ENCODE data around the gene RAB4A. TPM values are rescaled to one million over a fixed set of nuclear protein-coding genes. Genes with fewer than 3 reads are reported as not detected.

RAB4A gene
- total RNA-seq, 1 experiment from 2014 or later = 98.9 TPM

DNA sequence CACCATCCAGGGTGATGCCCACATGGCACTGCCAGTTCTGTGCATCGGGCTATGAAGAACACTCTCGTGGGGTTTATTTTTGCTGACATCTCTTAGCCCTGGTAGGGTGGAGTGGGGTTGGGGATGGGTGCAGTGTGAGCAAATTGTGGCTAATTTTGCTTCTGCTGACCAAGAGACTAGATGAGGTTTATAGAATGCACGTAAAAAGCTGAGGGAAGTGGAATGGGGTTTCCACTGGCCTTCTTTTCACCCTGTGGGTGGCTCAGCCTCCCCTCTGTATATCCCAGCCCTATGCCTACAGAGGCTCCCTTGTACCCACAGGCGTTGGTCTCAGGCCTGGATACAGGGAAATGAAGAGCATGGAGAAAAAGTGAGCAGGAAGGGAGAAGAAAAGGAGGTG, 44.1 kb upstream of the RAB4A start:
- BruUV-seq (replicated peaks) = no TSS peak
- Mint-ChIP-seq H3K4me3 (ENCODE audit: unreplicated experiment) (no peak overlapping the region), H3K27me3 (ENCODE audit: insufficient read depth, unreplicated experiment) (no peaks in the 10 kb centered on the region), H3K9me3 (ENCODE audit: unreplicated experiment) (no peaks in the 10 kb centered on the region), H3K4me1 (ENCODE audit: low read depth, unreplicated experiment) (peaks cover 40% of the 10 kb centered on the region), H3K36me3 (ENCODE audit: insufficient read depth, unreplicated experiment) (no peaks in the 10 kb centered on the region), H3K27ac (ENCODE audit: unreplicated experiment) (no peak overlapping the region)
- TF ChIP-seq, protein P1, sequence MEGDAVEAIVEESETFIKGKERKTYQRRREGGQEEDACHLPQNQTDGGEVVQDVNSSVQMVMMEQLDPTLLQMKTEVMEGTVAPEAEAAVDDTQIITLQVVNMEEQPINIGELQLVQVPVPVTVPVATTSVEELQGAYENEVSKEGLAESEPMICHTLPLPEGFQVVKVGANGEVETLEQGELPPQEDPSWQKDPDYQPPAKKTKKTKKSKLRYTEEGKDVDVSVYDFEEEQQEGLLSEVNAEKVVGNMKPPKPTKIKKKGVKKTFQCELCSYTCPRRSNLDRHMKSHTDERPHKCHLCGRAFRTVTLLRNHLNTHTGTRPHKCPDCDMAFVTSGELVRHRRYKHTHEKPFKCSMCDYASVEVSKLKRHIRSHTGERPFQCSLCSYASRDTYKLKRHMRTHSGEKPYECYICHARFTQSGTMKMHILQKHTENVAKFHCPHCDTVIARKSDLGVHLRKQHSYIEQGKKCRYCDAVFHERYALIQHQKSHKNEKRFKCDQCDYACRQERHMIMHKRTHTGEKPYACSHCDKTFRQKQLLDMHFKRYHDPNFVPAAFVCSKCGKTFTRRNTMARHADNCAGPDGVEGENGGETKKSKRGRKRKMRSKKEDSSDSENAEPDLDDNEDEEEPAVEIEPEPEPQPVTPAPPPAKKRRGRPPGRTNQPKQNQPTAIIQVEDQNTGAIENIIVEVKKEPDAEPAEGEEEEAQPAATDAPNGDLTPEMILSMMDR (IDR thresholded peaks at IDR 0.05; ENCODE audit: insufficient read depth in 1 of 2, low read depth in 1 of 2, low read length in 1 of 2, severe bottlenecking in 1 of 2, unreplicated experiment in 1 of 2) = no peak
- POLR2A ChIA-PET = no interaction called here
- intact Hi-C loops (cut with micrococcal nuclease; ENCODE audit: unreplicated experiment) = loop anchor here (1.0 to 10.0 kb wide), 6 partner anchors 69 to 534 kb away; partner anchors contain the start of gene RHOU
- Histone ChIP-seq H3K36me3 (ENCODE audit: control insufficient read depth, insufficient read depth, low read length) (no peaks in the 10 kb centered on the region), H3K9me3 (no peaks in the 10 kb centered on the region), H3K4me3 (ENCODE audit: low read depth, low read length) (no peak overlapping the region), H3K27me3 (replicated peaks; ENCODE audit: control insufficient read depth, insufficient read depth, low read length) (no peaks in the 10 kb centered on the region), H3K4me1 (peaks cover 68% of the 10 kb centered on the region)
- DNase-seq = no peak
- CTCF ChIA-PET = interaction anchor here (0.8 to 1.1 kb wide), 2 partner anchors 330 to 535 kb away, joined by 3 read pairs; no protein-coding TSS in a partner anchor

DNA sequence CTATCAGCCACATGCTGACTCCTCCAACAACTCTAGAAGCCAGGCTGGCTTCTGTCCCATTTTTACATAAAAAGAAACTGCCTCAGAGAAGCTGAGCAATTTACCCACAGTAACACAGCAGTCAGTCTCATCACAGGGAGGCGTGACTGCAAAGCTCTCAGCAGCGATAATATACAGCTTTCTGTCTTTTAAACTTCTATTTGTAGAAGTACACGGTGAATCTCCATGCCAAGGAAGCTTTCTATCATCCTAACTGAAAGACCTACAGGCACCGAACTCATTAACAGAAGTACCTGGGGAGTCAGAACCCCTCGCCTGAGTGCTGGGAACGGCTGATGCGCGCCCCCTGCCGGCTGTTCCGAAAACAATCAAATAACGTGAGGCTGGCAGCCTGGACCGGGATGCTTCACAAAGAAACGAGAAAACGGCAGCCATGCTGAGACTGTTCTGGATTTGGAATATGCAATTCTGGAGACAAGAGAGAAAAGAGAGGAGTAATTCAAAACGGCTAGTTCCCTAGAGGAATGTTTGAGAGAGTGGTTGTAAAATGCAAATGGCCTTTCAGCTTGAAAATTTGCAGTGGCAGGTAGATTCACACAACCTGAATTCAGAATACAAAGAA, 43.5 kb upstream of the RAB4A start:
- intact Hi-C loops (cut with micrococcal nuclease; ENCODE audit: unreplicated experiment) = loop anchor here (1.0 to 10.0 kb wide), 6 partner anchors 70 to 535 kb away; partner anchors contain the start of gene RHOU
- H3K27me3 ChIP-seq (replicated peaks; ENCODE audit: control insufficient read depth, insufficient read depth, low read length) = no peaks in the 10 kb centered on the region
- H3K4me1 Mint-ChIP-seq (ENCODE audit: low read depth, unreplicated experiment) = peaks cover 40% of the 10 kb centered on the region
- H3K4me3 Mint-ChIP-seq (ENCODE audit: unreplicated experiment) = peak overlapping the region; percentile 11
- no peaks in the 10 kb centered on the region for H3K9me3 Mint-ChIP-seq (ENCODE audit: unreplicated experiment)
- POLR2A ChIA-PET = no interaction called here
- no peaks in the 10 kb centered on the region for H3K36me3 Mint-ChIP-seq (ENCODE audit: insufficient read depth, unreplicated experiment)
- no peaks in the 10 kb centered on the region for H3K36me3 ChIP-seq (ENCODE audit: control insufficient read depth, insufficient read depth, low read length)
- TF ChIP-seq, protein P1 (IDR thresholded peaks at IDR 0.05; ENCODE audit: insufficient read depth in 1 of 2, low read depth in 1 of 2, low read length in 1 of 2, severe bottlenecking in 1 of 2, unreplicated experiment in 1 of 2) = peak; percentile 80 to 91
- no peak overlapping the region for H3K27ac Mint-ChIP-seq (ENCODE audit: unreplicated experiment)
- no peak overlapping the region for H3K4me3 ChIP-seq (ENCODE audit: low read depth, low read length)
- peak; percentile 77 to 87 for DNase-seq
- H3K27me3 Mint-ChIP-seq (ENCODE audit: insufficient read depth, unreplicated experiment) = no peaks in the 10 kb centered on the region
- no TSS peak for BruUV-seq (replicated peaks)
- H3K9me3 ChIP-seq = no peaks in the 10 kb centered on the region
- CTCF ChIA-PET = interaction anchor here (0.8 to 1.1 kb wide), 2 partner anchors 329 to 536 kb away, joined by 3 read pairs; no protein-coding TSS in a partner anchor
- peaks cover 65% of the 10 kb centered on the region for H3K4me1 ChIP-seq

DNA sequence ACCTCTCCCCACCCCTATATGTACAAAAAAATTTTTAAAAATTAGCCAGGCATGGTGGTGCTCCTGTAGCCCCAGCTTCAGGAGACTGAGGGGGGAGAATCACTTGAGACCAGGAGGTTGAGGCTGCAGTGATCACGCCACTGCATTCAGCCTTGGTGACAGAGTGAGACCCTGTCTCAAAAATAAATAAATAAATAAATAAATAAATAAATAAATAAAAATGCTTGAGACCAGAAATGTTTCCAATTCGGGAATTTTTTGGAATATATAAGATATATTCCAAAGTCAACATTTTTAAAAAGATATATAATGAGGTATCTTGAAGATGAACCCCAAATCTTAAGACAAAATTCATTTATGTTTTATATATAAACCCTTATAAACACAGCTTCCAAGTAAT, 42.4 kb upstream of the RAB4A start:
- H3K4me3 ChIP-seq (ENCODE audit: low read depth, low read length) = no peak overlapping the region
- Mint-ChIP-seq H3K4me1 (ENCODE audit: low read depth, unreplicated experiment) (peaks cover 40% of the 10 kb centered on the region), H3K36me3 (ENCODE audit: insufficient read depth, unreplicated experiment) (no peaks in the 10 kb centered on the region), H3K27ac (ENCODE audit: unreplicated experiment) (peak overlapping the region; percentile 60), H3K4me3 (ENCODE audit: unreplicated experiment) (no peak overlapping the region), H3K9me3 (ENCODE audit: unreplicated experiment) (no peaks in the 10 kb centered on the region), H3K27me3 (ENCODE audit: insufficient read depth, unreplicated experiment) (no peaks in the 10 kb centered on the region)
- peaks cover 54% of the 10 kb centered on the region for H3K4me1 ChIP-seq
- ChIA-PET CTCF (no interaction called here), POLR2A (no interaction called here)
- no peaks in the 10 kb centered on the region for H3K27me3 ChIP-seq (replicated peaks; ENCODE audit: control insufficient read depth, insufficient read depth, low read length)
- TF ChIP-seq, protein P1 (IDR thresholded peaks at IDR 0.05; ENCODE audit: insufficient read depth in 1 of 2, low read depth in 1 of 2, low read length in 1 of 2, severe bottlenecking in 1 of 2, unreplicated experiment in 1 of 2) = no peak
- no TSS peak for BruUV-seq (replicated peaks)
- intact Hi-C loops (cut with micrococcal nuclease; ENCODE audit: unreplicated experiment) = loop anchor here (5.0 to 10.0 kb wide), 4 partner anchors 71 to 364 kb away; no protein-coding TSS in a partner anchor
- H3K9me3 ChIP-seq = no peaks in the 10 kb centered on the region
- no peak for DNase-seq
- H3K36me3 ChIP-seq (ENCODE audit: control insufficient read depth, insufficient read depth, low read length) = no peaks in the 10 kb centered on the region
